Activated CD4-positive, alpha-beta T cell treated with anti-CD3 and anti-CD28 coated beads, Interleukin-2, amount 50 U/mL, for 24 hours (primary cell): ENCODE measurements around the gene IRGQ.

Experiments
- DNase-seq, 2 donors: peaks; one replicate each; pipeline ENCODE4 v3.0.0-alpha.2; 2020; ENCODE audit warnings: low read depth in 1 of 2, low spot score in 1 of 2

IRGQ gene

DNA sequence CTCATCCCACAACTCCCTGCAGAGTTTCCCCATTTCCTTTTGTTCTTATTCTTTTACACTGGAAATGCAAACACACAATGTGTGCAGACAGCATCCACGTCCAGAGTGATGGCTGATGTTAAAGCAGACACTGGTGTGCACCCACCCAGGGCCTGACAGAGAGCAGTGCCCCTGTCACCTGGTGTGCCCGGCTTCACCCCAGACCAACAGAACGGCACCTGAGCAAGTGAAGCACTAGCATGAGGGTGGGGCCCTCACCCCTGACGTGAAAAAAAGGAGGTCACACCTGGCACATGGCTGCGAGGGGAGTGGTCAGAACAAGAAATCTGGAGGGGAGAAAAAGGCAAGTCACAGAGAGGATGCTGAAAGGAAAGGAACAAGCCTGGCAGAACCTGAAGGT, 50.7 kb downstream of the IRGQ start:
- no peak for DNase-seq

GRCh38 chr19:43544077-43544476, 51.9 kb downstream of the IRGQ start:
- no peak for DNase-seq

- no peak for DNase-seq
These were observed 53.8 kb downstream of the IRGQ start for GRCh38 chr19:43541920-43542650.

GRCh38 chr19:43540381-43540780, 55.6 kb downstream of the IRGQ start:
- no peak for DNase-seq

- DNase-seq = no peak
These were observed 57.0 kb downstream of the IRGQ start for GRCh38 chr19:43538922-43539321.

DNA sequence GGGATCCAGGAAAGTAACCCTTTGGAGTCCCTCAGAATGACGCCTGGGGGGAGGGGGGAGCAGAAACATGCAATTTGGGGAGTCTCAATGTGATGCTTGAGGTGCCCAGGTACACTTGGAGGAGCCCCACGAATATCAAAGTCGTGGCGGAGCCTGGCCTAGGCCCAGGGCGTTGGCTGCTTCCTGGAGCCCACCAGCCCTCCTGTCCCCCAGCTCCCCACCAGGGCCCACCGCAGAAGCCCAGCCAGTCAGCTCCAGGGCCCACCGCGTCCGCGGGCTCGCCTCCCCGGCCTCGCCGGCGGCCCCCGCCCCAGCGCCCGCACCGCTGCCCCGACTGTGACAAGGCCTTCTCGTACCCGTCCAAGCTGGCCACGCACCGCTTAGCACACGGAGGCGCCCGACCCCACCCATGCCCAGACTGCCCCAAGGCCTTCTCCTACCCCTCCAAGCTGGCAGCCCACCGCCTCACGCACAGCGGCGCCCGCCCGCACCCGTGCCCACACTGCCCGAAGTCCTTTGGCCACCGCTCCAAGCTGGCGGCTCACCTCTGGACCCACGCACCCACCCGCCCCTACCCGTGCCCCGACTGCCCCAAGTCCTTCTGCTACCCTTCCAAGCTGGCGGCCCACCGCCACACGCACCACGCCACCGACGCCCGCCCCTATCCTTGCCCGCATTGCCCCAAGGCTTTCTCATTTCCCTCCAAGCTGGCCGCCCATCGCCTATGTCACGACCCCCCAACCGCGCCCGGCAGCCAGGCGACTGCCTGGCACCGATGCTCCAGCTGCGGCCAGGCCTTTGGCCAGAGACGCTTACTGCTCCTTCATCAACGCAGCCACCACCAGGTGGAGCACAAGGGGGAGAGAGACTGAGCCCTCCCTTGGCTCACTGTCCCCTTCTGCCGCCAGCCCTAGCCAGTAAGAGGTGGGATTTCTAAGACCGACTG, 60.8 kb downstream of the IRGQ start:
- DNase-seq = no peak
